Gastroesophageal sphincter (tissue), 3 donors: ENCODE results near the gene WDR31.

Source experiments
- EP300 ChIP-seq: sonication (generic); formaldehyde crosslinking; IDR thresholded peaks from one replicate; pipeline ENCODE4 v1.6.1; 2017; ENCODE audit warnings: antibody characterized with exemption, mild to moderate bottlenecking
- POLR2A ChIP-seq, 2 donors: fragments of 450-650 bp; IDR thresholded peaks; one replicate each; pipeline ENCODE4 v1.6.1; 2017; ENCODE audit warnings: antibody characterized with exemption in 2 of 2, mild to moderate bottlenecking in 2 of 2, moderate library complexity in 1 of 2
- TF ChIP-seq, protein P1 (sequence below), 4 experiments: fragments of 200-600 bp in 2 of 4; fragments of 450-650 bp in 2 of 4; sonication (generic) in 1 of 4; IDR thresholded peaks; one replicate each; pipeline ENCODE4 v1.5.1; 2017 to 2019; ENCODE audit warnings: antibody characterized with exemption in 4 of 4, mild to moderate bottlenecking in 2 of 4, moderate library complexity in 2 of 4

GRCh38 chr9:113369855-113370140, 29.7 kb upstream of the WDR31 start:
- TF ChIP-seq, protein P1, sequence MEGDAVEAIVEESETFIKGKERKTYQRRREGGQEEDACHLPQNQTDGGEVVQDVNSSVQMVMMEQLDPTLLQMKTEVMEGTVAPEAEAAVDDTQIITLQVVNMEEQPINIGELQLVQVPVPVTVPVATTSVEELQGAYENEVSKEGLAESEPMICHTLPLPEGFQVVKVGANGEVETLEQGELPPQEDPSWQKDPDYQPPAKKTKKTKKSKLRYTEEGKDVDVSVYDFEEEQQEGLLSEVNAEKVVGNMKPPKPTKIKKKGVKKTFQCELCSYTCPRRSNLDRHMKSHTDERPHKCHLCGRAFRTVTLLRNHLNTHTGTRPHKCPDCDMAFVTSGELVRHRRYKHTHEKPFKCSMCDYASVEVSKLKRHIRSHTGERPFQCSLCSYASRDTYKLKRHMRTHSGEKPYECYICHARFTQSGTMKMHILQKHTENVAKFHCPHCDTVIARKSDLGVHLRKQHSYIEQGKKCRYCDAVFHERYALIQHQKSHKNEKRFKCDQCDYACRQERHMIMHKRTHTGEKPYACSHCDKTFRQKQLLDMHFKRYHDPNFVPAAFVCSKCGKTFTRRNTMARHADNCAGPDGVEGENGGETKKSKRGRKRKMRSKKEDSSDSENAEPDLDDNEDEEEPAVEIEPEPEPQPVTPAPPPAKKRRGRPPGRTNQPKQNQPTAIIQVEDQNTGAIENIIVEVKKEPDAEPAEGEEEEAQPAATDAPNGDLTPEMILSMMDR (IDR thresholded peaks at IDR 0.05), result no peak
- TF ChIP-seq POLR2A (IDR thresholded peaks at IDR 0.05) (no peak), EP300 (no peak)
